Naive B cell (primary cell): Measurements from ENCODE around the gene MARK4. TPM values are rescaled to one million over a fixed set of nuclear protein-coding genes. Genes with fewer than 3 reads are reported as not detected.
"Not testable (repeated sequence)": the region's sequence is repeated elsewhere in the genome, so short reads cannot be mapped to it uniquely, and the experiment has no call there.

Experiments used
- ATAC-seq, 2 donors: fragments of 150-1000 bp; cut with Tn5 transposase; 2 replicates each; pipeline ENCODE4 v1.10.0; 2021; ENCODE audit warnings: low read depth in 2 of 2, mild to moderate bottlenecking in 2 of 2, moderate library complexity in 2 of 2
- DNase-seq: peaks from one replicate; pipeline ENCODE4 v3.0.0; 2022
- H3K27ac Mint-ChIP-seq, 6 donors: one replicate each; pipeline ENCODE4 v1.8.0; 2020 to 2022; ENCODE audit warnings: mild to moderate bottlenecking in 6 of 6, mixed read lengths in 6 of 6, moderate library complexity in 5 of 6, inconsistent platforms in 2 of 6
- H3K27me3 Mint-ChIP-seq, 3 donors: one replicate each; pipeline ENCODE4 v1.8.0; 2021 to 2022; ENCODE audit warnings: mixed read lengths in 3 of 3, mild to moderate bottlenecking in 1 of 3
- H3K36me3 Mint-ChIP-seq, 2 donors: one replicate each; pipeline ENCODE4 v1.8.0; 2020 to 2022; ENCODE audit warnings: mixed read lengths in 2 of 2, inconsistent platforms in 1 of 2, mild to moderate bottlenecking in 1 of 2
- H3K4me1 Mint-ChIP-seq, 3 donors: one replicate each; pipeline ENCODE4 v1.8.0; 2020 to 2022; ENCODE audit warnings: mixed read lengths in 3 of 3, inconsistent platforms in 1 of 3, mild to moderate bottlenecking in 1 of 3, moderate library complexity in 1 of 3
- H3K4me3 Mint-ChIP-seq, 8 donors: one replicate each; pipeline ENCODE4 v1.8.0; 2020 to 2022; ENCODE audit warnings: mild to moderate bottlenecking in 8 of 8, mixed read lengths in 8 of 8, moderate library complexity in 8 of 8, inconsistent platforms in 2 of 8
- H3K9me3 Mint-ChIP-seq, 7 donors: one replicate each; pipeline ENCODE4 v1.8.0; 2020 to 2022; ENCODE audit warnings: mixed read lengths in 7 of 7, mild to moderate bottlenecking in 5 of 7, inconsistent platforms in 2 of 7, moderate library complexity in 1 of 7
- polyA plus RNA-seq, 6 donors: library from polyadenylated mRNA; unstranded; fragments of 300-500 nt; fragmentation: Illumina TruSeq; gene quantifications; one replicate each; pipeline ENCODE4 v1.2.3, GENCODE V29; 2021; ENCODE audit warnings: low read depth in 6 of 6

Gene MARK4
- polyA plus RNA-seq, 6 donors from 2014 or later: 0.35 to 2.7 (median 0.82) TPM; not detected in 1

GRCh38 chr19:45218911-45219743, 31.9 kb upstream of the MARK4 start:
- no peak for DNase-seq
- H3K27me3 Mint-ChIP-seq: peaks cover 20 to 64% (median 59%) of the 10 kb centered on the region in 3 donors
- H3K27ac Mint-ChIP-seq: peak overlapping the region in 1 of 6 donors; percentile 47
- peaks cover 0 to 1% (median 0%) of the 10 kb centered on the region in 7 donors for H3K9me3 Mint-ChIP-seq
- peaks cover 0 to 1% of the 10 kb centered on the region in 2 donors for H3K36me3 Mint-ChIP-seq
- no peak overlapping the region for H3K4me3 Mint-ChIP-seq
- ATAC-seq: no peak
- peaks cover 6 to 8% (median 6%) of the 10 kb centered on the region in 3 donors for H3K4me1 Mint-ChIP-seq

- peak overlapping the region in 1 of 6 donors; percentile 39 for H3K27ac Mint-ChIP-seq
- no peaks in the 10 kb centered on the region for H3K36me3 Mint-ChIP-seq
- H3K4me1 Mint-ChIP-seq: no peaks in the 10 kb centered on the region
- no peak for ATAC-seq
- no peak overlapping the region for H3K4me3 Mint-ChIP-seq
- H3K9me3 Mint-ChIP-seq: peaks cover 0 to 2% (median 0%) of the 10 kb centered on the region in 7 donors
- peaks cover 17 to 65% (median 38%) of the 10 kb centered on the region in 3 donors for H3K27me3 Mint-ChIP-seq
- DNase-seq: no peak
These were observed 28.3 kb upstream of the MARK4 start for GRCh38 chr19:45222724-45223123.

DNA sequence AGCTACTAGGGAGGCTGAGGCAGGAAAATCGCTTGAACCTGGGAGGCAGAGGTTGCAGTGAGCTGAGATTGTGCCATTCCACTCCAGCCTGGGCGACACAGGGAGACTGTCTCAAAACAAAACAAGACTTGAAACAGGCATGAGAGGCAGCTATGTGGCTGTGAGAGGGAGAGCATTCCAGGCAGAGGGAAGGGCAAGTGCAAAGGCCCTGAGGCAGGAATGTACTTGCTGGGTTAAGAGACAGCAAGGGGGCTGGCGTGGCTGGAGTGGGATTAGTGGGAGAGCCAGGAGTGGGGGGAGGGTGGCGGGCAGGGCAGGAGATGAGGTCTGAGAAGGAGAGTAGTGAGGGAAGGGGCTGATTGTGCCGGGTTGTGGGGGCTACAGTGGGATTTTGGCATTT, 27.2 kb upstream of the MARK4 start:
- no peaks in the 10 kb centered on the region for H3K36me3 Mint-ChIP-seq
- ATAC-seq (no peak), DNase-seq (no peak)
- H3K27ac Mint-ChIP-seq: no peak overlapping the region
- H3K27me3 Mint-ChIP-seq: peaks cover 17 to 62% (median 29%) of the 10 kb centered on the region in 3 donors
- H3K4me1 Mint-ChIP-seq: no peaks in the 10 kb centered on the region
- H3K4me3 Mint-ChIP-seq: no peak overlapping the region
- H3K9me3 Mint-ChIP-seq: peaks cover 0 to 2% (median 0%) of the 10 kb centered on the region in 7 donors

DNA sequence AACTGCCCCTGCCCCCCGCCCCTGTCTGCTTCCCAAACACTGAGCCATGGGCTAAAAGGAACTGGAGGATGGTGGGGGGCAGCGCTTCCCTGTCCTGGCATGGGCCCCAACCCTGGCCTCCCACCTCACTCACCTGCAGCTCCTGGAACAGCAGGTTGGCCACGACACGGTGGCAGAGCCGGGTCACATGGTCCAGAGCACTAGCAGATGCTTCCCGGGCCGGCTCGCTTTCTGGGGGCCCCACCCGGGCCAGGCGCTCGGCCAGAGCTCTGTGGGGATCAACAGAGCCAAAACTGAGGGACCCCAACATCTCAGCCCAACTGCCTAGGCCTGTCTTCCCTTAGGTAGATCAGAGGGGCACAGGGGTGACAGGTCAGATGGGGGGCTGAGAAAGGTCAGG, 26.4 kb upstream of the MARK4 start:
- ATAC-seq (no peak), DNase-seq (no peak)
- Mint-ChIP-seq H3K4me1 (no peaks in the 10 kb centered on the region), H3K4me3 (no peak overlapping the region), H3K36me3 (no peaks in the 10 kb centered on the region), H3K9me3 (peaks cover 0 to 2% (median 0%) of the 10 kb centered on the region in 7 donors), H3K27ac (no peak overlapping the region), H3K27me3 (peaks cover 13 to 62% (median 28%) of the 10 kb centered on the region in 3 donors)

DNA sequence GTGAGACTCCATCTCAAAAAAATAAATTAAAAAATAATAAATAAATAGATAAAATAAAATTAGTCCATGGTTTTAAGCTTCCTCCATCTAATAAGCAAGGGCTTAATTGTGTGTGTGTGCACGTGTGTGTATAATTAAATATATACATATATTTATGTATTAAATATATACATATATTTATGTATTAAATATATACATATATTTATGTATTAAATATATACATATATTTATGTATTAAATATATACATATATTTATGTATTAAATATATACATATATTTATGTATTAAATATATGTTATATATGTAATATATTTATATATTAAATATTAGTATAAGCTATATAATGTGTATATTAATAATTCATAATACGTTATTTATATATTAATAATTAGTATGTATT, 22.0 kb upstream of the MARK4 start:
- not testable (repeated sequence) for H3K9me3 Mint-ChIP-seq, H3K36me3 Mint-ChIP-seq, ATAC-seq, H3K4me1 Mint-ChIP-seq, DNase-seq, H3K27ac Mint-ChIP-seq, H3K4me3 Mint-ChIP-seq
- peaks cover 11 to 51% (median 22%) of the 10 kb centered on the region in 3 donors for H3K27me3 Mint-ChIP-seq

DNA sequence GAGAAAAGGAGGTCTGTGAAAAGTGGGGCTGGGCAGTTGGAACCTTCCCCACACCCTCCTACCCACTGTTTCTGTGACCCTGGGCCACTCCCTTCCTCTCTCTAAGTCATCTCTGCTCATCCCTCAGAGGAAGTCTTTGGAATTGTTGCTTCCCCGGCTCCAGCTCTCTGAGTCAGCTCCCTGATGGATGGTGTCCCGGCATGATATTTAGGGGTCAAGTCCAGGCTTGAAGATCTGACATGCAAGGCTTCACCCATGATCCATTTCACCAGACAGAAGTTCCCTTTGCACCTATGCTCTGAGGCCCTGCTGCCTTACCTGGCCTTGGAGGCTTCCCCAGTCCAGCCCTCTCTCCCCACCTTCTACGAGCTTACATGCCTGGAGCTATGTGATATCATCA, 19.2 kb upstream of the MARK4 start:
- Mint-ChIP-seq H3K36me3 (no peaks in the 10 kb centered on the region), H3K27ac (no peak overlapping the region), H3K4me3 (no peak overlapping the region), H3K9me3 (peaks cover 0 to 3% (median 0%) of the 10 kb centered on the region in 7 donors), H3K27me3 (peaks cover 11 to 52% (median 42%) of the 10 kb centered on the region in 3 donors), H3K4me1 (peaks cover 10 to 21% (median 18%) of the 10 kb centered on the region in 3 donors)
- no peak for ATAC-seq
- no peak for DNase-seq

GRCh38 chr19:45234089-45234869, 16.8 kb upstream of the MARK4 start:
- DNase-seq: no peak
- H3K27me3 Mint-ChIP-seq: peaks cover 18 to 54% (median 47%) of the 10 kb centered on the region in 3 donors
- H3K36me3 Mint-ChIP-seq: no peaks in the 10 kb centered on the region
- H3K9me3 Mint-ChIP-seq: peaks cover 0 to 3% (median 0%) of the 10 kb centered on the region in 7 donors
- H3K27ac Mint-ChIP-seq: peak overlapping the region in 2 of 6 donors; percentile 1 to 34
- no peak for ATAC-seq
- peaks cover 10 to 21% (median 18%) of the 10 kb centered on the region in 3 donors for H3K4me1 Mint-ChIP-seq
- peak overlapping the region in 2 of 8 donors; percentile 33 to 38 for H3K4me3 Mint-ChIP-seq

DNA sequence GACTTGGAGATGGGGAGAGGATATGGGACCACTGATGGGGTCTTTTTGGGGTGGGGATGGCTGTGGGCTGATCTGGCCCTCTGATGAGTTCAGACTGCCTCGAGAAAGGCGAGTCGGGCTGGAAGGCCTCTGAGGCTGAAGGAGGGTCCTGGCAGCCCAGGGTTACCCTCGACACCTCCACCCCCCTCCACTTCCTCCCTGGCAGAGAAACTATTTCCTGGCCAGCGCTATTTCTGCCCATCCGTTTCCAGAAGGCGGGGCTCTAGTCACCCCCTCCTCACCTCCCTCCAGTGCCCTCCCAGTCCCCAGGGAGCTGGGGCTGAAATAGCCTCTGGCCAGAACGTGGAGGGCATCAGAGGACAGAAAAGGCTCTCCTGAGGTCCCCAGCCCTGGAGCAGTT, 15.6 kb upstream of the MARK4 start:
- peaks cover 10 to 21% (median 18%) of the 10 kb centered on the region in 3 donors for H3K4me1 Mint-ChIP-seq
- ATAC-seq: no peak
- no peak for DNase-seq
- H3K9me3 Mint-ChIP-seq: peaks cover 0 to 3% (median 0%) of the 10 kb centered on the region in 7 donors
- H3K36me3 Mint-ChIP-seq: no peaks in the 10 kb centered on the region
- peak overlapping the region in 1 of 6 donors; percentile 39 for H3K27ac Mint-ChIP-seq
- H3K27me3 Mint-ChIP-seq: peaks cover 18 to 54% (median 47%) of the 10 kb centered on the region in 3 donors
- peak overlapping the region in 7 of 8 donors; percentile 45 to 82 (median 54) for H3K4me3 Mint-ChIP-seq

- DNase-seq (no peak), ATAC-seq (no peak)
- Mint-ChIP-seq H3K4me3 (no peak overlapping the region), H3K9me3 (peaks cover 0 to 3% (median 0%) of the 10 kb centered on the region in 7 donors), H3K4me1 (peaks cover 10 to 21% (median 17%) of the 10 kb centered on the region in 3 donors), H3K27me3 (peaks cover 20 to 40% (median 39%) of the 10 kb centered on the region in 3 donors), H3K36me3 (no peaks in the 10 kb centered on the region), H3K27ac (no peak overlapping the region)
These were observed 12.5 kb upstream of the MARK4 start for GRCh38 chr19:45238556-45238955.

DNA sequence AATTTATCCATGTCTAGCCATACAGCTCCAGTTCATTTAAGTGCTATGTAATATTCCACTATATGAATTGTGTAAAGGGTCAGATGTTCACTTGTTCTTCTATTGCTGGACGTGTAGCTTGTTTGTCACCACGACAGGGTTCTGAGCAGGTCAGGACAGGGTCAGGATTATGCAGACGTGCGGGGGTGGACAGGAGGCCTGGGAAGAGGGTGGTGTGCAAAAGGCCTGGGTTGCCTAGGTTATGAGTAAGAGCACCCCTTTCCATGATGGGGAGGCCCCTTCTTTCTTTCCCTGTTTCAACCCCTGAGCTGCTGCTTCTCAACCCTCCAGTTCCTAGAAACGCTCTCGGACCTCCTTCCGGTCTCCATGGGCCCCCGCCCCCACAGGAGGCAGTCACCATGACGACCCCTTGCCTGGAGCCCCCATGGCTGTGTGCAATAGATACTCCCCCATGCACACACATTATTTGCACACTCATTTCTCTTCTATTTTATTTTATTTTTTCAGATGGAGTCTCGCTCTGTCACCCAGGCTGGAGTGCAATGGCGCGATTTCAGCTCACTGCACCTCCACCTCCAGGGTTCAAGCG, 7.8 kb upstream of the MARK4 start:
- Mint-ChIP-seq H3K27ac (no peak overlapping the region), H3K36me3 (no peaks in the 10 kb centered on the region), H3K9me3 (peaks cover 0 to 2% (median 0%) of the 10 kb centered on the region in 7 donors), H3K4me3 (peak overlapping the region in 1 of 8 donors; percentile 44), H3K27me3 (peaks cover 13 to 26% (median 23%) of the 10 kb centered on the region in 3 donors), H3K4me1 (peaks cover 0 to 2% (median 0%) of the 10 kb centered on the region in 3 donors)
- ATAC-seq (no peak), DNase-seq (no peak)

- Mint-ChIP-seq H3K9me3 (peaks cover 0 to 2% (median 0%) of the 10 kb centered on the region in 7 donors), H3K36me3 (no peaks in the 10 kb centered on the region), H3K27me3 (peaks cover 13 to 26% (median 22%) of the 10 kb centered on the region in 3 donors), H3K27ac (peak overlapping the region in 1 of 6 donors; percentile 33), H3K4me1 (peaks cover 3 to 12% (median 7%) of the 10 kb centered on the region in 3 donors), H3K4me3 (peak overlapping the region in 1 of 8 donors; percentile 49)
- DNase-seq (no peak), ATAC-seq (no peak)
These were observed 6.8 kb upstream of the MARK4 start for GRCh38 chr19:45244133-45244794.

DNA sequence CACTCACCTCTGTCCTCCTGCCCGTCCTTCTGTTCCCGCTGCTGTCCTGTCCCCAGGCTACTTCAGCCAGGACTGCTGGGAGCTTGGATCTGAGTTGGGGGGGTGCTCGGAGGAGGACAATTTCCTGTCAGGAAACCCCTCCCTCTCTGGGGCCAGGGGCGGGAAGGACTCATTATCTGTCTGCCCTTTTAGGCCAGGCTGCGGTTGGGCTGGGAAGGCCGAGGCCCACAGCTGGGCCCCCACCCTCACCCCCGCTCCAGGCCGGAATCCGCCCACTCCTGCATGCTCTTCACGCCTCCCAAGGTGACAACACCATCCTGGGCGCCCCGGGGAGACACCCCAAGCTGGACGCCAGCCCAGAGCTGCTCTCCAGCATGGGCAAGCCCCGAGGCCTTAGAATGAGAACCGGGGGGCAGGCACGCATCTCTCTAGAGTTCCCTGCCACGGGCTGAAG, 5.7 kb upstream of the MARK4 start, which contains the start of gene EXOC3L2:
TSS of gene EXOC3L2 (minus strand) at position 74 of the 454 bp plus-strand sequence. CDS start 6,362 bp downstream, outside the sequence.
- H3K27ac Mint-ChIP-seq: peak within 1 kb of the TSS in 1 of 6 donors; percentile 26
- peaks cover 3 to 13% (median 10%) of the 10 kb centered on the region in 3 donors for H3K4me1 Mint-ChIP-seq
- H3K36me3 Mint-ChIP-seq: no peaks in the 10 kb centered on the region
- peaks cover 13 to 26% (median 22%) of the 10 kb centered on the region in 3 donors for H3K27me3 Mint-ChIP-seq
- DNase-seq: no peak
- no peak for ATAC-seq
- peak within 1 kb of the TSS in 2 of 8 donors; percentile 49 to 50 for H3K4me3 Mint-ChIP-seq
- H3K9me3 Mint-ChIP-seq: peaks cover 0 to 2% (median 0%) of the 10 kb centered on the region in 7 donors
